ENCODE results near the gene MTFR1L. TPM values are rescaled to one million over a fixed set of nuclear protein-coding genes. Genes with fewer than 3 reads are reported as not detected.

Gene MTFR1L
- polyA plus RNA-seq, 1 donor from 2014 or later, result 115 TPM

- no peak overlapping the region for H3K27ac ChIP-seq (ENCODE audit: low read length)
- TF ChIP-seq RAD21 (conservative IDR thresholded peaks at IDR 0.05) (no peak), POLR2AphosphoS5 (IDR thresholded peaks at IDR 0.05) (no peak), TAF1 (IDR thresholded peaks at IDR 0.05; ENCODE audit: low read depth) (no peak), EP300 (conservative IDR thresholded peaks at IDR 0.05; ENCODE audit: poor library complexity, severe bottlenecking) (no peak), MXI1 (conservative IDR thresholded peaks at IDR 0.05; ENCODE audit: poor library complexity, severe bottlenecking) (no peak), SMC3 (conservative IDR thresholded peaks at IDR 0.05; ENCODE audit: poor library complexity) (no peak)
- H2AFZ ChIP-seq (ENCODE audit: low read depth, low read length), result no peak overlapping the region
- no peak overlapping the region for H3K9ac ChIP-seq (ENCODE audit: low read length)
- H4K20me1 ChIP-seq (ENCODE audit: insufficient read depth), result no peaks in the 10 kb centered on the region
- H3K4me3 ChIP-seq (ENCODE audit: low read length), result no peak overlapping the region
- H3K9me3 ChIP-seq (ENCODE audit: low read length), result no peaks in the 10 kb centered on the region
- no peaks in the 10 kb centered on the region for H3K9me2 ChIP-seq (ENCODE audit: insufficient read depth, low read length)
- no peaks in the 10 kb centered on the region for H3K36me3 ChIP-seq (ENCODE audit: insufficient read depth, low read length)
- H3K27me3 ChIP-seq (ENCODE audit: insufficient read depth, low read depth, low read length), result no peaks in the 10 kb centered on the region
- no peaks in the 10 kb centered on the region for H3F3A ChIP-seq (ENCODE audit: insufficient read depth, low read length, poor library complexity, severe bottlenecking)
- no peak overlapping the region for H3K4me2 ChIP-seq (ENCODE audit: low read length)
- no peaks in the 10 kb centered on the region for H3K79me2 ChIP-seq (replicated peaks; ENCODE audit: insufficient read depth, low read length)
These were observed 48.3 kb upstream of the MTFR1L start for GRCh38 chr1:25771221-25772114.

- Histone ChIP-seq H3F3A (ENCODE audit: insufficient read depth, low read length, poor library complexity, severe bottlenecking) (no peaks in the 10 kb centered on the region), H3K4me3 (ENCODE audit: low read length) (no peak overlapping the region), H3K79me2 (replicated peaks; ENCODE audit: insufficient read depth, low read length) (no peaks in the 10 kb centered on the region), H3K36me3 (ENCODE audit: insufficient read depth, low read length) (no peaks in the 10 kb centered on the region), H4K20me1 (ENCODE audit: insufficient read depth) (no peaks in the 10 kb centered on the region), H3K9me2 (ENCODE audit: insufficient read depth, low read length) (no peaks in the 10 kb centered on the region), H3K4me2 (ENCODE audit: low read length) (no peak overlapping the region), H3K27ac (ENCODE audit: low read length) (no peak overlapping the region), H3K9ac (ENCODE audit: low read length) (no peak overlapping the region), H3K9me3 (ENCODE audit: low read length) (no peaks in the 10 kb centered on the region), H2AFZ (ENCODE audit: low read depth, low read length) (no peak overlapping the region), H3K27me3 (ENCODE audit: insufficient read depth, low read depth, low read length) (no peaks in the 10 kb centered on the region)
- TF ChIP-seq CTCF (IDR thresholded peaks at IDR 0.05; ENCODE audit: poor library complexity, severe bottlenecking) (no peak), POLR2AphosphoS5 (IDR thresholded peaks at IDR 0.05) (no peak), EZH2 (IDR thresholded peaks at IDR 0.05; ENCODE audit: borderline replicate concordance, insufficient read depth, low read length, poor library complexity, severe bottlenecking) (no peak), RAD21 (conservative IDR thresholded peaks at IDR 0.05) (no peak), REST (IDR thresholded peaks at IDR 0.05; ENCODE audit: borderline replicate concordance) (no peak), TAF1 (IDR thresholded peaks at IDR 0.05; ENCODE audit: low read depth) (no peak), MXI1 (conservative IDR thresholded peaks at IDR 0.05; ENCODE audit: poor library complexity, severe bottlenecking) (no peak), SMC3 (conservative IDR thresholded peaks at IDR 0.05; ENCODE audit: poor library complexity) (no peak), EP300 (conservative IDR thresholded peaks at IDR 0.05; ENCODE audit: poor library complexity, severe bottlenecking) (no peak)
These were observed 47.6 kb upstream of the MTFR1L start for GRCh38 chr1:25772164-25772563.

All from neural cell (in vitro differentiated cells).